ENCODE data around the gene XRCC3.

Gene XRCC3

GRCh38 chr14:103721334-103722120, 6.3 kb upstream of the XRCC3 start:
- Histone ChIP-seq H3K36me3 (ENCODE audit: control insufficient read depth, insufficient read depth, low read length) (no peaks in the 10 kb centered on the region), H4K8ac (ENCODE audit: low read depth, low read length) (no peak overlapping the region), H3K18ac (ENCODE audit: low read length) (no peak overlapping the region), H3K9ac (ENCODE audit: low read length) (no peak overlapping the region), H3K4me2 (ENCODE audit: low read length) (no peak overlapping the region), H4K5ac (ENCODE audit: low read length) (no peak overlapping the region), H2AK5ac (ENCODE audit: low read length) (no peak overlapping the region), H3K79me1 (ENCODE audit: low read length) (peaks cover 29% of the 10 kb centered on the region), H2BK120ac (ENCODE audit: low read depth, low read length) (no peak overlapping the region), H3K4ac (ENCODE audit: low read depth, low read length) (no peak overlapping the region), H3K27me3 (ENCODE audit: insufficient read depth, low read length, poor library complexity) (no peaks in the 10 kb centered on the region), H2BK15ac (replicated peaks; ENCODE audit: low read depth) (no peak overlapping the region), H3K4me1 (ENCODE audit: control insufficient read depth, low read depth, low read length) (no peaks in the 10 kb centered on the region), H3K56ac (ENCODE audit: low read length) (no peak overlapping the region), H3K4me3 (ENCODE audit: low read length) (no peak overlapping the region), H2BK5ac (ENCODE audit: low read length) (no peak overlapping the region), H3K27ac (ENCODE audit: low read depth, low read length) (no peak overlapping the region), H3K23ac (ENCODE audit: low read length) (no peak overlapping the region), H3K79me2 (ENCODE audit: control insufficient read depth, insufficient read depth, low read length) (peaks cover 27% of the 10 kb centered on the region)
- WGBS (ENCODE audit: extremely low coverage, insufficient coverage, low lambda C conversion rate): no CpG with 5 or more reads among the region's 26 CpGs
- no peak for DNase-seq

DNA sequence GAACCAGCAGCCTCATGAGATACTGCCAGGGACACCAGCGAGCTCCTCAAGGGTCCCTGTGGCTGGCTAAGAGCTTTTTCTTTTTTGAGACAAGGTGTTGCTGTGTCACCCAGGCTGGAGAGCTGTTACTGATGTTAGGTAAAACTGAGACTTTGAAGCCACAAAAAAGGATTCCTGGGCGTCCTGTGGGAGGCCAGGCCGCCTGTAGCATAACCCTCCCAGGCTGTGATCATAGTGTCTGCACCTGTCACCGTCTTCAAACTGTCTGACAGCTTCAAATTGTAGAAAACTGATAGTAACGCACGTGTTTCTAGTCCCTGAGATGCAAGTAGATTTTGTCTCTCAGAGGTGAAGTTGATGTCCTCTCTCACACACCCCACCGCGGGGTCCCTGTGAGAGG, 4.5 kb upstream of the XRCC3 start:
- H3K79me2 ChIP-seq (ENCODE audit: control insufficient read depth, insufficient read depth, low read length): peaks cover 28% of the 10 kb centered on the region
- no peak overlapping the region for H3K56ac ChIP-seq (ENCODE audit: low read length)
- no peak overlapping the region for H2AK5ac ChIP-seq (ENCODE audit: low read length)
- H3K9ac ChIP-seq (ENCODE audit: low read length): no peak overlapping the region
- H3K23ac ChIP-seq (ENCODE audit: low read length): no peak overlapping the region
- DNase-seq: no peak
- H3K4me2 ChIP-seq (ENCODE audit: low read length): no peak overlapping the region
- no CpG with 5 or more reads among the region's 8 CpGs for WGBS (ENCODE audit: extremely low coverage, insufficient coverage, low lambda C conversion rate)
- no peak overlapping the region for H2BK15ac ChIP-seq (replicated peaks; ENCODE audit: low read depth)
- no peak overlapping the region for H2BK5ac ChIP-seq (ENCODE audit: low read length)
- H4K8ac ChIP-seq (ENCODE audit: low read depth, low read length): no peak overlapping the region
- H3K36me3 ChIP-seq (ENCODE audit: control insufficient read depth, insufficient read depth, low read length): no peaks in the 10 kb centered on the region
- no peaks in the 10 kb centered on the region for H3K4me1 ChIP-seq (ENCODE audit: control insufficient read depth, low read depth, low read length)
- H3K18ac ChIP-seq (ENCODE audit: low read length): no peak overlapping the region
- no peak overlapping the region for H3K27ac ChIP-seq (ENCODE audit: low read depth, low read length)
- no peak overlapping the region for H3K4ac ChIP-seq (ENCODE audit: low read depth, low read length)
- H3K79me1 ChIP-seq (ENCODE audit: low read length): peaks cover 25% of the 10 kb centered on the region
- H3K4me3 ChIP-seq (ENCODE audit: low read length): no peak overlapping the region
- no peak overlapping the region for H2BK120ac ChIP-seq (ENCODE audit: low read depth, low read length)
- no peaks in the 10 kb centered on the region for H3K27me3 ChIP-seq (ENCODE audit: insufficient read depth, low read length, poor library complexity)
- no peak overlapping the region for H4K5ac ChIP-seq (ENCODE audit: low read length)

GRCh38 chr14:103718572-103718971, 3.3 kb upstream of the XRCC3 start:
- no peak overlapping the region for H3K56ac ChIP-seq (ENCODE audit: low read length)
- no peak overlapping the region for H4K5ac ChIP-seq (ENCODE audit: low read length)
- no peak overlapping the region for H2BK15ac ChIP-seq (replicated peaks; ENCODE audit: low read depth)
- H3K4me2 ChIP-seq (ENCODE audit: low read length): no peak overlapping the region
- H2BK120ac ChIP-seq (ENCODE audit: low read depth, low read length): no peak overlapping the region
- DNase-seq: no peak
- no peaks in the 10 kb centered on the region for H3K4me1 ChIP-seq (ENCODE audit: control insufficient read depth, low read depth, low read length)
- H3K4ac ChIP-seq (ENCODE audit: low read depth, low read length): no peak overlapping the region
- peaks cover 30% of the 10 kb centered on the region for H3K79me1 ChIP-seq (ENCODE audit: low read length)
- H3K36me3 ChIP-seq (ENCODE audit: control insufficient read depth, insufficient read depth, low read length): no peaks in the 10 kb centered on the region
- WGBS (ENCODE audit: extremely low coverage, insufficient coverage, low lambda C conversion rate): no CpG with 5 or more reads among the region's 16 CpGs
- no peaks in the 10 kb centered on the region for H3K27me3 ChIP-seq (ENCODE audit: insufficient read depth, low read length, poor library complexity)
- H3K4me3 ChIP-seq (ENCODE audit: low read length): no peak overlapping the region
- H3K27ac ChIP-seq (ENCODE audit: low read depth, low read length): no peak overlapping the region
- H4K8ac ChIP-seq (ENCODE audit: low read depth, low read length): no peak overlapping the region
- peaks cover 33% of the 10 kb centered on the region for H3K79me2 ChIP-seq (ENCODE audit: control insufficient read depth, insufficient read depth, low read length)
- no peak overlapping the region for H3K9ac ChIP-seq (ENCODE audit: low read length)
- H2AK5ac ChIP-seq (ENCODE audit: low read length): no peak overlapping the region
- H2BK5ac ChIP-seq (ENCODE audit: low read length): no peak overlapping the region
- H3K18ac ChIP-seq (ENCODE audit: low read length): no peak overlapping the region
- H3K23ac ChIP-seq (ENCODE audit: low read length): no peak overlapping the region

DNA sequence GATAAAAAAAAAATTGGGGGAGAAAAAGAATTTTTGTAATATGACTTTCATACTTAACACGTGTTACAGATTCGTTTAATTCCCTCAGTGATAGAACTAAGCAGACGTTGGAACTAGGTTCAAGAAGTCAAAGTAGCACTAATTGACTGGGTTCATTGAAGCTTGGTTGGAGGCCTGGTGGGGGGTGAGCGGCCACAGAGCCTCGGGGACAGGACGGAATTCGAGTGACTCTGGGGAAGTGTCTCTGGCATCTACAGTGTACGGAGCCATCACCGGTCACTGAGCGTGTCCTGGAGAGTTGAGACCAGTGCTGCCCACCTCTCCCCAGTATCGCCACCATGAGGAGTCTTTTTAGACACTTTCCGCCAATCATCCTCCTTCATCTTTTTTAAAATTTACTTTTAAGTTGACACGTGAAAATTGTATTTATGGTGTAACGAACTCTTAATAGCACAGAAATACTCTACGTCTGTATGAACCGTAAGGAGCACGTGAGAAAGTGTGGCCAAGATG, 1.7 kb upstream of the XRCC3 start:
- peaks cover 29% of the 10 kb centered on the region for H3K79me1 ChIP-seq (ENCODE audit: low read length)
- H3K4ac ChIP-seq (ENCODE audit: low read depth, low read length): no peak overlapping the region
- no peak overlapping the region for H2BK5ac ChIP-seq (ENCODE audit: low read length)
- H3K56ac ChIP-seq (ENCODE audit: low read length): peak overlapping the region; percentile 95
- peak overlapping the region; percentile 38 for H3K9ac ChIP-seq (ENCODE audit: low read length)
- H2AK5ac ChIP-seq (ENCODE audit: low read length): no peak overlapping the region
- H3K4me2 ChIP-seq (ENCODE audit: low read length): peak overlapping the region; percentile 87
- H3K79me2 ChIP-seq (ENCODE audit: control insufficient read depth, insufficient read depth, low read length): peaks cover 32% of the 10 kb centered on the region
- no peak overlapping the region for H2BK120ac ChIP-seq (ENCODE audit: low read depth, low read length)
- no peak for DNase-seq
- no peak overlapping the region for H3K23ac ChIP-seq (ENCODE audit: low read length)
- no peak overlapping the region for H3K4me3 ChIP-seq (ENCODE audit: low read length)
- no peak overlapping the region for H3K18ac ChIP-seq (ENCODE audit: low read length)
- no peaks in the 10 kb centered on the region for H3K36me3 ChIP-seq (ENCODE audit: control insufficient read depth, insufficient read depth, low read length)
- H4K8ac ChIP-seq (ENCODE audit: low read depth, low read length): no peak overlapping the region
- H3K4me1 ChIP-seq (ENCODE audit: control insufficient read depth, low read depth, low read length): no peaks in the 10 kb centered on the region
- H4K5ac ChIP-seq (ENCODE audit: low read length): no peak overlapping the region
- H3K27me3 ChIP-seq (ENCODE audit: insufficient read depth, low read length, poor library complexity): no peaks in the 10 kb centered on the region
- no peak overlapping the region for H3K27ac ChIP-seq (ENCODE audit: low read depth, low read length)
- H2BK15ac ChIP-seq (replicated peaks; ENCODE audit: low read depth): no peak overlapping the region
- WGBS (ENCODE audit: extremely low coverage, insufficient coverage, low lambda C conversion rate): no CpG with 5 or more reads among the region's 17 CpGs

DNA sequence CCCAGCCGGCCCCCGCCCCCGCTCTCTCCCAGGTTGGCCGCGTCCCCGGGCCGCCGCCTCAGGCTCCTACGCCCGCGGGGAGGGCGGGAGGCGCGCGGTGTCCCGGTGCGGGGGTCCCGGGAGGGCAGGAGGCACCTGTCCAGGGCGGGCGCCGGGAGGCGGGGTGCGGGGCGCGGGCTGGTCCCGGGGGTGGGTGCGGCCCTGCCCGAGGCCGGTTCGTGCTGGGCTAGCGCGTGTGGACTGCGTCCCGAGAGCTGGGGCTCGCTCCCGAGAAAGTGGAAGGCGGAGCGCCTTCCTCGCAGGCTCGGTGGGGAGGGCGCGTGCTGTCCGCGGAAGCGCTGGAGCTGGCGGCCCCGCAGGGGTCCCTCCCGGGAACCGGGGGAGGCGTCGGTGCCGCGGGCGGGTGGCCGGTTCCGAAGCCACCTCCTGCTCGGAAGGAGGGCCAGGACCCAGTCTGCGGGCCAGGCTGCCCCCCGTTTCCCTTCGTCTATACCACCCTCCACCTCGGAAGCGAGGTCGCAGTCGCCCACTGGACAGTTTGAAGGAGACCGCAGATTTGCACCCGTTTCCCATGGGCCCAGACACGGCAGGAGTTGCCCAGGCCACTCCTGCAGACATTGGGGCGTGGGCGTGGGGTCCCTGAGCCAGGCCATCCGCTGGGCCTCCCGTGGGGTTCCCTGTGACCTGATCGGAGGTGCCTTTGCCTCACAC, 995 bp upstream of the XRCC3 start:
- no peak for DNase-seq
- Histone ChIP-seq H4K5ac (ENCODE audit: low read length) (no peak overlapping the region), H2AK5ac (ENCODE audit: low read length) (no peak overlapping the region), H3K56ac (ENCODE audit: low read length) (peak overlapping the region; percentile 95), H3K9ac (ENCODE audit: low read length) (peak overlapping the region; percentile 87), H3K27ac (ENCODE audit: low read depth, low read length) (no peak overlapping the region), H2BK15ac (replicated peaks; ENCODE audit: low read depth) (no peak overlapping the region), H3K79me1 (ENCODE audit: low read length) (peaks cover 26% of the 10 kb centered on the region), H4K8ac (ENCODE audit: low read depth, low read length) (no peak overlapping the region), H2BK120ac (ENCODE audit: low read depth, low read length) (no peak overlapping the region), H3K4ac (ENCODE audit: low read depth, low read length) (peak overlapping the region; percentile 82), H3K18ac (ENCODE audit: low read length) (peak overlapping the region; percentile 83), H2BK5ac (ENCODE audit: low read length) (no peak overlapping the region), H3K4me1 (ENCODE audit: control insufficient read depth, low read depth, low read length) (peaks cover under 1% of the 10 kb centered on the region), H3K23ac (ENCODE audit: low read length) (peak overlapping the region; percentile 89), H3K27me3 (ENCODE audit: insufficient read depth, low read length, poor library complexity) (no peaks in the 10 kb centered on the region), H3K4me3 (ENCODE audit: low read length) (peak overlapping the region; percentile 62), H3K79me2 (ENCODE audit: control insufficient read depth, insufficient read depth, low read length) (peaks cover 28% of the 10 kb centered on the region), H3K36me3 (ENCODE audit: control insufficient read depth, insufficient read depth, low read length) (no peaks in the 10 kb centered on the region), H3K4me2 (ENCODE audit: low read length) (peak overlapping the region; percentile 87)
- WGBS (ENCODE audit: extremely low coverage, insufficient coverage, low lambda C conversion rate): no CpG with 5 or more reads among the region's 72 CpGs

Measured in mesendoderm (in vitro differentiated cells).